Activated CD4-positive, alpha-beta T cell treated with anti-CD3 and anti-CD28 coated beads, Interleukin-2, amount 50 U/mL, for 1 hour (primary cell): ENCODE results near the gene SLK.

Experiments
- DNase-seq: peaks from one replicate; pipeline ENCODE4 v3.0.0-alpha.2; 2020

SLK gene

GRCh38 chr10:103966671-103967447 lies at the start of gene SLK:
TSS of gene SLK (plus strand) at chr10:103967140. CDS start at chr10:103967746, 606 bp downstream.
- peak; percentile 78 for DNase-seq

- peak; percentile 14 for DNase-seq
Observed at GRCh38 chr10:103917302-103918052, 49.5 kb upstream of the SLK start.

GRCh38 chr10:103918053-103918846 lies 48.7 kb upstream of the SLK start, which contains the start of gene STN1:
TSS of gene STN1 (minus strand) at chr10:103918184. CDS start at chr10:103917594, 590 bp downstream.
- DNase-seq, result peak; percentile 94

GRCh38 chr10:103919648-103920025 lies 47.3 kb upstream of the SLK start:
- no peak for DNase-seq

- no peak for DNase-seq
Observed at GRCh38 chr10:103921248-103921647, 45.7 kb upstream of the SLK start.

- no peak for DNase-seq
Observed at GRCh38 chr10:103921750-103922195, 45.2 kb upstream of the SLK start.

- no peak for DNase-seq
Observed at GRCh38 chr10:103922659-103923058, 44.3 kb upstream of the SLK start.

GRCh38 chr10:103923502-103923901 lies 43.4 kb upstream of the SLK start:
- no peak for DNase-seq

GRCh38 chr10:103925591-103925990 lies 41.3 kb upstream of the SLK start:
- DNase-seq, result no peak

- DNase-seq, result no peak
Observed at GRCh38 chr10:103926722-103927319, 40.1 kb upstream of the SLK start.

GRCh38 chr10:103928784-103929183 lies 38.2 kb upstream of the SLK start:
- DNase-seq, result no peak

GRCh38 chr10:103929381-103929921 lies 37.5 kb upstream of the SLK start:
- DNase-seq, result no peak

- no peak for DNase-seq
Observed at GRCh38 chr10:103930449-103930848, 36.5 kb upstream of the SLK start.

- no peak for DNase-seq
Observed at GRCh38 chr10:103930881-103931280, 36.1 kb upstream of the SLK start.

- DNase-seq, result no peak
Observed at GRCh38 chr10:103931603-103932002, 35.3 kb upstream of the SLK start.

GRCh38 chr10:103932271-103932670 lies 34.7 kb upstream of the SLK start:
- no peak for DNase-seq

GRCh38 chr10:103932971-103933370 lies 34.0 kb upstream of the SLK start:
- no peak for DNase-seq

GRCh38 chr10:103933557-103934121 lies 33.3 kb upstream of the SLK start:
- DNase-seq, result no peak

GRCh38 chr10:103934308-103934707 lies 32.6 kb upstream of the SLK start:
- no peak for DNase-seq

GRCh38 chr10:103936022-103936421 lies 30.9 kb upstream of the SLK start:
- DNase-seq, result no peak

- no peak for DNase-seq
Observed at GRCh38 chr10:103939522-103939921, 27.4 kb upstream of the SLK start.

GRCh38 chr10:103941801-103942200 lies 25.1 kb upstream of the SLK start:
- DNase-seq, result no peak
